ENCODE results near the gene UHRF2. TPM values are rescaled to one million over a fixed set of nuclear protein-coding genes. Genes with fewer than 3 reads are reported as not detected.

The UHRF2 gene
- total and polyA plus RNA-seq, 8 donors = 12.8 to 30.0 (median 17.5) TPM

DNA sequence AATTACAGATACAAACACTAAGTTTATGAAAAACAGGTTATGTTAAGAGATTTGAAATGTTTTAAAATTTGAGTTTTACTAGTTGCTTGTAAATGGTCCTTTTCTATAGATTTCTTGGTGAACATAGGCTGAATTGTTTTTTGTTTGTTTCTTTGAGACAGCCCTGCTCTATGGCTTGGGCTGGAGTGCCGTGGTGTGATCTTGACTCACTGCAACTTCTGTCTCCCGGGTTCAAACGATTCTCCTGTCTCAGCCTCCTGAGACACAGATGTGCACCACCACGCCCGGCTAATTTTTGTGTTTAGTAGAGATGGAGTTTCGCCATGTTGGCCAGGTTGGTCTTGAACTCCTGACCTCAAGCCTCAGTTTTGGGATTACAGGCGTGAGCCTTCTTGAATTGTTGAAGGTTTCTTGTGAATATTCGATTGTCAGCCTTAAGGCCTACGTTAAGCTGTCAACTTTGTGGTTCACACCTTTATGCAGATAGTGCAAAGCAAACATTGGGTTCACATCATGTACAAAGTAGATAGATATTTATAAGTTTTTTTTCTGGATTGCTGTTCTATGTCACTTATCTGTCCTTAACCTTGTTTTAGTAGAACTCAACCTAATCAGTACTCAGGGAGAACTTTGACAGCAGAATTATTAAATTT, 26.2 kb downstream of the UHRF2 start:
- 76 to 78% methylated on average over 9 of the region's 9 CpGs for WGBS, 2 donors
- ATAC-seq (no peak), DNase-seq (no peak), FAIRE-seq (no peak)
- H3K4me1 ChIP-seq = peaks cover 0 to 9% (median 4%) of the 10 kb centered on the region in 3 donors
- no peaks in the 10 kb centered on the region for H3K9me3 ChIP-seq
- no peak for TF ChIP-seq CTCF (IDR thresholded peaks at IDR 0.05)
- intact Hi-C loops (cut with DNase I) = no loop called here
- H3K4me3 ChIP-seq = no peak overlapping the region
- H3K27me3 ChIP-seq = no peaks in the 10 kb centered on the region
- no peak overlapping the region for H3K27ac ChIP-seq
- H3K36me3 ChIP-seq = peaks cover 0 to 6% (median 0%) of the 10 kb centered on the region in 3 donors

GRCh38 chr9:6440405-6440804, 27.4 kb downstream of the UHRF2 start:
- peaks cover 0 to 9% (median 4%) of the 10 kb centered on the region in 3 donors for H3K4me1 ChIP-seq
- TF ChIP-seq CTCF (IDR thresholded peaks at IDR 0.05) = no peak
- intact Hi-C loops (cut with DNase I) = no loop called here
- H3K36me3 ChIP-seq = no peaks in the 10 kb centered on the region
- no peaks in the 10 kb centered on the region for H3K9me3 ChIP-seq
- 85 to 91% methylated on average over 3 of the region's 3 CpGs for WGBS, 2 donors
- no peak overlapping the region for H3K4me3 ChIP-seq
- no peak for ATAC-seq
- H3K27ac ChIP-seq = no peak overlapping the region
- DNase-seq = no peak
- H3K27me3 ChIP-seq = no peaks in the 10 kb centered on the region
- FAIRE-seq = no peak

DNA sequence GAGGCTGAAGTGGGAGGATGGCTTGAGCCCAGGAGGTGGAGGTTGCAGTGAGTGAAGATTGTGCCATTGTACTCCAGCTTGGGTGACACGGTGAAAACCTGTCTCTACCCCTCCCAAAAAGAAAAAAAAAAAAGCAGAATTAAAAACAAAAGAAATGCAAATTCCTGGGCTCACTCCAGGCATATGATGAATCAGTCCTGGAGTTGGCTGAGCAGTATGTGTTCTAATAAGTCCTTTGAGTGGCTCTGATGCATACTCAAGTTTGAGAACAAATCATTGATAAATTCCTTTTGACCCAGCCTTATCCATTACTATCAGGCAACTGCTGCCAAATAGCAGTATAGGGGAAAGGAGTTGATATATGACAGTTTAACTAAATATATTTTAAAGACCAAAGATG, 28.3 kb downstream of the UHRF2 start:
- intact Hi-C loops (cut with DNase I) = no loop called here
- no peak overlapping the region for H3K4me3 ChIP-seq
- ATAC-seq (no peak), DNase-seq (no peak), FAIRE-seq (no peak)
- no peak overlapping the region for H3K27ac ChIP-seq
- no peak for TF ChIP-seq CTCF (IDR thresholded peaks at IDR 0.05)
- peaks cover 0 to 9% (median 4%) of the 10 kb centered on the region in 3 donors for H3K4me1 ChIP-seq
- no peaks in the 10 kb centered on the region for H3K36me3 ChIP-seq
- 96% methylated on average over 1 of the region's 1 CpG for WGBS, 2 donors
- no peaks in the 10 kb centered on the region for H3K27me3 ChIP-seq
- H3K9me3 ChIP-seq = no peaks in the 10 kb centered on the region

DNA sequence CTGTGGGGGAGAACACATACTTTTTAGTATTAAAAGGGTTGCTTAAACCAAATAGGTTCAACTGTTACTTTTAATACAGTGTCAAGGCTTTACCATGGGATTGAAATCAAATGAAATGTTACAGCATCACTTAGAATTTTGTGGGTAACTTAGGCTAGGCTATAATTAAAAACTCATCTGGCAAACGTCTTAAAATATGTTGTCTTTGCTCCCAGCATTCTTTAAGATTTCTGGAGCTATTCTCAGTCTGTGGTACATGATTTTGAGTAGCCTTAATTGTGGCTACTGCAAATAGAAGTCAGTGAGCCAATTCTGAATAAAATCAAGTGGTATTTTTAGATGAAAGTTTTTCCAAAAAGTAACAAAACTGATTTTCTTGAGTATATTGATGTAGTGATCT, 30.7 kb downstream of the UHRF2 start:
- 41 to 49% methylated on average over 1 of the region's 1 CpG for WGBS, 2 donors

More for the DNA sequence above, 30.7 kb downstream of the UHRF2 start:
- Histone ChIP-seq H3K9me3 (no peaks in the 10 kb centered on the region), H3K27me3 (no peaks in the 10 kb centered on the region), H3K4me3 (no peak overlapping the region), H3K27ac (no peak overlapping the region), H3K4me1 (peaks cover 8 to 19% (median 12%) of the 10 kb centered on the region in 3 donors), H3K36me3 (no peaks in the 10 kb centered on the region)
- FAIRE-seq (no peak), DNase-seq (no peak), ATAC-seq (no peak)
- intact Hi-C loops (cut with DNase I) = no loop called here
- no peak for TF ChIP-seq CTCF (IDR thresholded peaks at IDR 0.05)
